ENCODE measurements around the gene COBLL1. TPM values are rescaled to one million over a fixed set of nuclear protein-coding genes. Genes with fewer than 3 reads are reported as not detected.

The COBLL1 gene
- total and polyA plus RNA-seq, 4 donors = 16.3 to 114 (median 36.4) TPM

- WGBS = 65% methylated on average over 5 of the region's 5 CpGs
- Histone ChIP-seq H3K9me3 (ENCODE audit: control insufficient read depth in 4 of 4, low read length in 3 of 4) (no peaks in the 10 kb centered on the region), H3K27ac (ENCODE audit: low read depth in 1 of 2, low read length in 2 of 2) (peak overlapping the region in 1 of 2 donors; percentile 1), H3K4me3 (ENCODE audit: low read depth in 1 of 3, low read length in 3 of 3) (no peak overlapping the region), H3K27me3 (ENCODE audit: control insufficient read depth in 4 of 4, insufficient read depth in 4 of 4, low read length in 3 of 4) (no peaks in the 10 kb centered on the region), H3K4me1 (ENCODE audit: control insufficient read depth in 4 of 4, insufficient read depth in 4 of 4, low read length in 3 of 4) (peaks cover 5 to 42% (median 24%) of the 10 kb centered on the region in 4 donors), H3K9ac (ENCODE audit: low read depth in 1 of 2, low read length in 2 of 2) (no peak overlapping the region), H3K36me3 (ENCODE audit: control insufficient read depth in 4 of 4, insufficient read depth in 3 of 4, low read depth in 1 of 4, low read length in 3 of 4) (no peaks in the 10 kb centered on the region)
- TF ChIP-seq FOXA2 (IDR thresholded peaks at IDR 0.05) = no peak
- TF ChIP-seq RAD21 (IDR thresholded peaks at IDR 0.05) = no peak
- no peak for TF ChIP-seq GABPA (IDR thresholded peaks at IDR 0.05 in 1 of 2, conservative IDR thresholded peaks at IDR 0.05 in 1 of 2)
- no peak for TF ChIP-seq SP1 (IDR thresholded peaks at IDR 0.05)
- TF ChIP-seq EGR1 (IDR thresholded peaks at IDR 0.05; ENCODE audit: low read depth in 2 of 2) = no peak
- no peak for TF ChIP-seq JUND (IDR thresholded peaks at IDR 0.05)
- TF ChIP-seq FOXA1 (IDR thresholded peaks at IDR 0.05) = no peak
- no peak for TF ChIP-seq HNF4G (IDR thresholded peaks at IDR 0.05)
- TF ChIP-seq, protein P1, sequence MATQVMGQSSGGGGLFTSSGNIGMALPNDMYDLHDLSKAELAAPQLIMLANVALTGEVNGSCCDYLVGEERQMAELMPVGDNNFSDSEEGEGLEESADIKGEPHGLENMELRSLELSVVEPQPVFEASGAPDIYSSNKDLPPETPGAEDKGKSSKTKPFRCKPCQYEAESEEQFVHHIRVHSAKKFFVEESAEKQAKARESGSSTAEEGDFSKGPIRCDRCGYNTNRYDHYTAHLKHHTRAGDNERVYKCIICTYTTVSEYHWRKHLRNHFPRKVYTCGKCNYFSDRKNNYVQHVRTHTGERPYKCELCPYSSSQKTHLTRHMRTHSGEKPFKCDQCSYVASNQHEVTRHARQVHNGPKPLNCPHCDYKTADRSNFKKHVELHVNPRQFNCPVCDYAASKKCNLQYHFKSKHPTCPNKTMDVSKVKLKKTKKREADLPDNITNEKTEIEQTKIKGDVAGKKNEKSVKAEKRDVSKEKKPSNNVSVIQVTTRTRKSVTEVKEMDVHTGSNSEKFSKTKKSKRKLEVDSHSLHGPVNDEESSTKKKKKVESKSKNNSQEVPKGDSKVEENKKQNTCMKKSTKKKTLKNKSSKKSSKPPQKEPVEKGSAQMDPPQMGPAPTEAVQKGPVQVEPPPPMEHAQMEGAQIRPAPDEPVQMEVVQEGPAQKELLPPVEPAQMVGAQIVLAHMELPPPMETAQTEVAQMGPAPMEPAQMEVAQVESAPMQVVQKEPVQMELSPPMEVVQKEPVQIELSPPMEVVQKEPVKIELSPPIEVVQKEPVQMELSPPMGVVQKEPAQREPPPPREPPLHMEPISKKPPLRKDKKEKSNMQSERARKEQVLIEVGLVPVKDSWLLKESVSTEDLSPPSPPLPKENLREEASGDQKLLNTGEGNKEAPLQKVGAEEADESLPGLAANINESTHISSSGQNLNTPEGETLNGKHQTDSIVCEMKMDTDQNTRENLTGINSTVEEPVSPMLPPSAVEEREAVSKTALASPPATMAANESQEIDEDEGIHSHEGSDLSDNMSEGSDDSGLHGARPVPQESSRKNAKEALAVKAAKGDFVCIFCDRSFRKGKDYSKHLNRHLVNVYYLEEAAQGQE (IDR thresholded peaks at IDR 0.05) = no peak
- no peak for TF ChIP-seq NR2F2 (IDR thresholded peaks at IDR 0.05)
- TF ChIP-seq, protein P2, sequence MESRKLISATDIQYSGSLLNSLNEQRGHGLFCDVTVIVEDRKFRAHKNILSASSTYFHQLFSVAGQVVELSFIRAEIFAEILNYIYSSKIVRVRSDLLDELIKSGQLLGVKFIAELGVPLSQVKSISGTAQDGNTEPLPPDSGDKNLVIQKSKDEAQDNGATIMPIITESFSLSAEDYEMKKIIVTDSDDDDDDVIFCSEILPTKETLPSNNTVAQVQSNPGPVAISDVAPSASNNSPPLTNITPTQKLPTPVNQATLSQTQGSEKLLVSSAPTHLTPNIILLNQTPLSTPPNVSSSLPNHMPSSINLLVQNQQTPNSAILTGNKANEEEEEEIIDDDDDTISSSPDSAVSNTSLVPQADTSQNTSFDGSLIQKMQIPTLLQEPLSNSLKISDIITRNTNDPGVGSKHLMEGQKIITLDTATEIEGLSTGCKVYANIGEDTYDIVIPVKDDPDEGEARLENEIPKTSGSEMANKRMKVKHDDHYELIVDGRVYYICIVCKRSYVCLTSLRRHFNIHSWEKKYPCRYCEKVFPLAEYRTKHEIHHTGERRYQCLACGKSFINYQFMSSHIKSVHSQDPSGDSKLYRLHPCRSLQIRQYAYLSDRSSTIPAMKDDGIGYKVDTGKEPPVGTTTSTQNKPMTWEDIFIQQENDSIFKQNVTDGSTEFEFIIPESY (IDR thresholded peaks at IDR 0.05) = no peak
- TF ChIP-seq RXRA (IDR thresholded peaks at IDR 0.05) = no peak
- TF ChIP-seq, protein P3, sequence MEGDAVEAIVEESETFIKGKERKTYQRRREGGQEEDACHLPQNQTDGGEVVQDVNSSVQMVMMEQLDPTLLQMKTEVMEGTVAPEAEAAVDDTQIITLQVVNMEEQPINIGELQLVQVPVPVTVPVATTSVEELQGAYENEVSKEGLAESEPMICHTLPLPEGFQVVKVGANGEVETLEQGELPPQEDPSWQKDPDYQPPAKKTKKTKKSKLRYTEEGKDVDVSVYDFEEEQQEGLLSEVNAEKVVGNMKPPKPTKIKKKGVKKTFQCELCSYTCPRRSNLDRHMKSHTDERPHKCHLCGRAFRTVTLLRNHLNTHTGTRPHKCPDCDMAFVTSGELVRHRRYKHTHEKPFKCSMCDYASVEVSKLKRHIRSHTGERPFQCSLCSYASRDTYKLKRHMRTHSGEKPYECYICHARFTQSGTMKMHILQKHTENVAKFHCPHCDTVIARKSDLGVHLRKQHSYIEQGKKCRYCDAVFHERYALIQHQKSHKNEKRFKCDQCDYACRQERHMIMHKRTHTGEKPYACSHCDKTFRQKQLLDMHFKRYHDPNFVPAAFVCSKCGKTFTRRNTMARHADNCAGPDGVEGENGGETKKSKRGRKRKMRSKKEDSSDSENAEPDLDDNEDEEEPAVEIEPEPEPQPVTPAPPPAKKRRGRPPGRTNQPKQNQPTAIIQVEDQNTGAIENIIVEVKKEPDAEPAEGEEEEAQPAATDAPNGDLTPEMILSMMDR (IDR thresholded peaks at IDR 0.05; ENCODE audit: low read depth, low read length, missing input control) = no peak
- TF ChIP-seq, protein P4, sequence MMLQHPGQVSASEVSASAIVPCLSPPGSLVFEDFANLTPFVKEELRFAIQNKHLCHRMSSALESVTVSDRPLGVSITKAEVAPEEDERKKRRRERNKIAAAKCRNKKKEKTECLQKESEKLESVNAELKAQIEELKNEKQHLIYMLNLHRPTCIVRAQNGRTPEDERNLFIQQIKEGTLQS (IDR thresholded peaks at IDR 0.05) = no peak
- no peak for TF ChIP-seq HNF4A (conservative IDR thresholded peaks at IDR 0.05)
- no peak for DNase-seq (ENCODE audit: low spot score)
These were observed 27.2 kb upstream of the COBLL1 start for GRCh38 chr2:164868563-164869419.
